H9 (cell line): ENCODE measurements around the gene GAL3ST3. TPM values are rescaled to one million over a fixed set of nuclear protein-coding genes. Genes with fewer than 3 reads are reported as not detected.

Experiments
- DNase-seq: peaks from one replicate; pipeline ENCODE4 v3.0.0-alpha.2; 2017
- H2AFZ ChIP-seq: one replicate; pipeline ENCODE4 v1.6.1; 2013; ENCODE audit warnings: mild to moderate bottlenecking, low read length, control low read depth, moderate library complexity
- H2AK5ac ChIP-seq: 2 replicates; pipeline ENCODE4 v1.6.1; 2013; ENCODE audit warnings: low read length, control low read depth, mixed read lengths; ENCODE audit not compliant: insufficient read length
- H2BK120ac ChIP-seq: one replicate; pipeline ENCODE4 v1.6.1; 2013; ENCODE audit warnings: low read depth, mild to moderate bottlenecking, low read length, control low read depth, inconsistent platforms; ENCODE audit not compliant: poor library complexity, severe bottlenecking
- H2BK12ac ChIP-seq: 2 replicates; pipeline ENCODE4 v1.6.1; 2013; ENCODE audit warnings: low read length, control low read depth, mixed read lengths, low read depth; ENCODE audit not compliant: insufficient read length
- H2BK15ac ChIP-seq: 2 replicates; pipeline ENCODE4 v1.6.1; 2013; ENCODE audit warnings: low read depth, low read length, control low read depth
- H2BK20ac ChIP-seq: one replicate; pipeline ENCODE4 v1.6.1; 2013; ENCODE audit warnings: low read depth, mild to moderate bottlenecking, low read length, control low read depth, inconsistent platforms; ENCODE audit not compliant: poor library complexity, severe bottlenecking
- H2BK5ac ChIP-seq: 2 replicates; pipeline ENCODE4 v1.6.1; 2013; ENCODE audit warnings: low read length, control low read depth, mixed read lengths; ENCODE audit not compliant: insufficient read length
- H3K14ac ChIP-seq: 2 replicates; pipeline ENCODE4 v1.6.1; 2013; ENCODE audit warnings: low read length, control low read depth; ENCODE audit not compliant: insufficient read depth
- H3K18ac ChIP-seq: 2 replicates; pipeline ENCODE4 v1.6.1; 2013; ENCODE audit warnings: low read depth, mild to moderate bottlenecking, mixed read lengths, low read length, control low read depth; ENCODE audit not compliant: insufficient read length
- H3K23ac ChIP-seq: 2 replicates; pipeline ENCODE4 v1.6.1; 2013; ENCODE audit warnings: low read length, control low read depth, mixed read lengths, low read depth; ENCODE audit not compliant: insufficient read length
- H3K23me2 ChIP-seq: 2 replicates; pipeline ENCODE4 v1.6.1; 2013; ENCODE audit warnings: low read depth, mild to moderate bottlenecking, mixed read lengths, low read length, control low read depth; ENCODE audit not compliant: insufficient read length, poor library complexity, severe bottlenecking
- H3K27ac ChIP-seq: 2 replicates; pipeline ENCODE4 v1.5.1; 2013; ENCODE audit warnings: low read length, control low read depth, mixed read lengths, low read depth; ENCODE audit not compliant: insufficient read length
- H3K27me3 ChIP-seq: 2 replicates; pipeline ENCODE4 v1.6.1; 2013; ENCODE audit warnings: low read length, control low read depth, inconsistent platforms; ENCODE audit not compliant: insufficient read depth
- H3K4ac ChIP-seq: 2 replicates; pipeline ENCODE4 v1.6.1; 2013; ENCODE audit warnings: low read depth, mild to moderate bottlenecking, control low read depth, inconsistent platforms, low read length, moderate library complexity
- H3K4me1 ChIP-seq: 2 replicates; pipeline ENCODE4 v1.6.1; 2013; ENCODE audit warnings: low read length, control low read depth, inconsistent platforms; ENCODE audit not compliant: insufficient read depth
- H3K4me2 ChIP-seq: 2 replicates; pipeline ENCODE4 v1.6.1; 2013; ENCODE audit warnings: low read length, control low read depth, mixed read lengths; ENCODE audit not compliant: insufficient read length, insufficient read depth
- H3K56ac ChIP-seq: 2 replicates; pipeline ENCODE4 v1.6.1; 2013; ENCODE audit warnings: low read depth, mild to moderate bottlenecking, mixed read lengths, low read length, control low read depth; ENCODE audit not compliant: insufficient read length
- H3K79me1 ChIP-seq: 2 replicates; pipeline ENCODE4 v1.6.1; 2013; ENCODE audit warnings: low read depth, mild to moderate bottlenecking, moderate library complexity, low read length, control low read depth, inconsistent platforms; ENCODE audit not compliant: insufficient read depth, poor library complexity, severe bottlenecking
- H3K79me2 ChIP-seq: 2 replicates; pipeline ENCODE4 v1.6.1; 2013; ENCODE audit warnings: low read length, control low read depth, inconsistent platforms; ENCODE audit not compliant: insufficient read depth
- H3K9ac ChIP-seq: 2 replicates; pipeline ENCODE4 v1.6.1; 2013; ENCODE audit warnings: low read length, control low read depth, mixed read lengths; ENCODE audit not compliant: insufficient read length; ENCODE audit errors: extremely low read depth
- H3K9me3 ChIP-seq: one replicate; pipeline ENCODE4 v1.6.1; 2013; ENCODE audit warnings: low read depth, low read length, inconsistent platforms; ENCODE audit not compliant: control insufficient read depth
- H3T11ph ChIP-seq: one replicate; pipeline ENCODE4 v1.6.1; 2013; ENCODE audit warnings: mild to moderate bottlenecking, low read length, control low read depth, inconsistent platforms
- H4K20me1 ChIP-seq: one replicate; pipeline ENCODE4 v1.6.1; 2013; ENCODE audit not compliant: control insufficient read depth, insufficient read length, insufficient read depth
- H4K5ac ChIP-seq: 2 replicates; pipeline ENCODE4 v1.6.1; 2013; ENCODE audit warnings: low read depth, mild to moderate bottlenecking, mixed read lengths, low read length, control low read depth; ENCODE audit not compliant: insufficient read length
- H4K8ac ChIP-seq: replicated peaks from 2 replicates; pipeline ENCODE4 v1.6.1; 2013; ENCODE audit warnings: low read length, control low read depth, mixed read lengths, low read depth; ENCODE audit not compliant: insufficient read length
- H4K91ac ChIP-seq: 2 replicates; pipeline ENCODE4 v1.6.1; 2013; ENCODE audit warnings: low read depth, mild to moderate bottlenecking, moderate library complexity, mixed read lengths, low read length, control low read depth; ENCODE audit not compliant: insufficient read length
- H3K27ac Mint-ChIP-seq, 3 experiments: 2 replicates in 2 of 3; 3 replicates in 1 of 3; pipeline ENCODE4 v1.8.0; 2020 to 2021; ENCODE audit warnings: mixed read lengths in 3 of 3, mild to moderate bottlenecking in 1 of 3, moderate library complexity in 1 of 3
- H3K27me3 Mint-ChIP-seq: 2 replicates; pipeline ENCODE4 v1.8.0; 2021; ENCODE audit warnings: low read depth, mild to moderate bottlenecking, moderate library complexity, mixed read lengths
- H3K36me3 Mint-ChIP-seq, 3 experiments: 2 replicates in 2 of 3; 3 replicates in 1 of 3; pipeline ENCODE4 v1.8.0; 2020 to 2021; ENCODE audit warnings: low read depth in 3 of 3, mixed read lengths in 3 of 3; ENCODE audit not compliant: insufficient read depth in 1 of 3
- H3K4me1 Mint-ChIP-seq, 2 experiments: 2 replicates each; pipeline ENCODE4 v1.8.0; 2020; ENCODE audit warnings: mixed read lengths in 2 of 2
- H3K4me3 Mint-ChIP-seq, 2 experiments: 2 replicates in 1 of 2; 3 replicates in 1 of 2; pipeline ENCODE4 v1.8.0; 2020 to 2021; ENCODE audit warnings: mild to moderate bottlenecking in 2 of 2, mixed read lengths in 2 of 2, moderate library complexity in 1 of 2
- H3K9me3 Mint-ChIP-seq, 2 experiments: 2 replicates in 1 of 2; 3 replicates in 1 of 2; pipeline ENCODE4 v1.8.0; 2020; ENCODE audit warnings: mild to moderate bottlenecking in 2 of 2, mixed read lengths in 2 of 2, moderate library complexity in 1 of 2
- CTCF ChIP-seq: fragments of 200-600 bp; sonication (generic); conservative IDR thresholded peaks from 3 replicates; pipeline ENCODE4 v1.8.0; 2021; ENCODE audit warnings: antibody characterized with exemption, mild to moderate bottlenecking
- WGBS: extraction: QIAGEN DNeasy Blood & Tissue Kit; methylation state at CpG from one replicate; pipeline ENCODE4 v1.1.7; 2013; ENCODE audit warnings: missing lambda C conversion rate, low lambda C conversion rate, mixed read lengths; ENCODE audit not compliant: insufficient read length; ENCODE audit errors: extremely low coverage; 5-methylcytosine and 5-hydroxymethylcytosine counted together
- total RNA-seq: library from RNA; stranded (reverse); gene quantifications from 2 replicates; pipeline ENCODE4 v1.2.1, GENCODE V29; 2021

Gene GAL3ST3
- total RNA-seq, 1 experiment from 2014 or later: 17.2 TPM

DNA sequence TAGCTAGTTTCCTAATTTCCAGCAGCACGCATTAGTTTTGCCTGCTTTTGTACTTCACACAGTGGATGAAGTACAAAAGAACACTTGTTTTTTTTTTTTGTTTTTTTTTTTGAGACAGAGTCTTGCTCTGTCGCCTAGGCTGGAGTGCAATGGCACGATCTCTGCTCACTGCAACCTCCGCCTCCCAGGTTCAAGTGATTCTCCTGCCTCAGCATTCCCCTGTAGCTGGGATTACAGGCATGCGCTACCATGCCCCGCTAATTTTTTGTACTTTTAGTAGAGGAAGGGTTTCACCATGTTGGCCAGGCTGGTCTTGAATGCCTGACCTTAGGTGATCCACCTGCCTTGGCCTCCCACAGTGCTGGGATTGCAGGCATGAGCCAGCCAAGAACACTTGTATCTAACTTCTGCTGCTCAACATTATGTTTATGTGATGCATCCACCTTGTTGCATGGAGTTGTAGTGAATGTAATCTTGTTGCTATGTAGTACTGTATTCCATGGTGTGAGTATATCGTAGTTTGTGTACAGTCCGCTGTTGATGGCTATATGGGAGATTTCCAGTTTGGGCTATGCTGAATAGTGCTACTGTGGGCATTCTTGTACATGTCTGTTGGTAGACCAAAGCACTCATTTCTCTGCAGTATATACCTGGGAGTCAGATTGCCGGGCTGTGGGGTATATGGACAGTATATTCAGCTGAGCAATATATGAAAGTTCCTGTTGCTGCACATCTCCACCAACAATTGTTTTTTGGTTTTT is 38.4 kb upstream of the GAL3ST3 start:
- no peak overlapping the region for H3K9ac ChIP-seq
- H2AK5ac ChIP-seq: no peak overlapping the region
- H3K9me3 Mint-ChIP-seq: no peaks in the 10 kb centered on the region
- no peak overlapping the region for H2BK20ac ChIP-seq
- no peak for DNase-seq
- H2BK12ac ChIP-seq: no peak overlapping the region
- H3K4me3 Mint-ChIP-seq: no peak overlapping the region
- H3K4me1 ChIP-seq: no peaks in the 10 kb centered on the region
- no peak overlapping the region for H2AFZ ChIP-seq
- H3K56ac ChIP-seq: no peak overlapping the region
- H3K23me2 ChIP-seq: no peaks in the 10 kb centered on the region
- no peaks in the 10 kb centered on the region for H3K79me2 ChIP-seq
- no peak overlapping the region for H3K4me2 ChIP-seq
- no peak overlapping the region for H3T11ph ChIP-seq
- H4K20me1 ChIP-seq: no peaks in the 10 kb centered on the region
- no peak overlapping the region for H4K8ac ChIP-seq
- H3K27ac Mint-ChIP-seq: no peak overlapping the region
- H3K14ac ChIP-seq: no peak overlapping the region
- no peak overlapping the region for H2BK120ac ChIP-seq
- no peak overlapping the region for H3K23ac ChIP-seq
- H3K27me3 ChIP-seq: no peaks in the 10 kb centered on the region
- no peaks in the 10 kb centered on the region; a peak in 1 of 4 replicates for H3K4me1 Mint-ChIP-seq
- no peaks in the 10 kb centered on the region for H3K27me3 Mint-ChIP-seq
- H3K9me3 ChIP-seq: no peaks in the 10 kb centered on the region
- TF ChIP-seq CTCF: no peak
- H3K18ac ChIP-seq: no peak overlapping the region
- no peak overlapping the region for H4K91ac ChIP-seq
- no peak overlapping the region for H4K5ac ChIP-seq
- no peak overlapping the region for H2BK5ac ChIP-seq
- no CpG with 5 or more reads among the region's 9 CpGs for WGBS
- H3K79me1 ChIP-seq: no peaks in the 10 kb centered on the region
- H3K36me3 Mint-ChIP-seq: no peaks in the 10 kb centered on the region
- no peak overlapping the region for H2BK15ac ChIP-seq
- H3K4ac ChIP-seq: no peak overlapping the region
- no peak overlapping the region for H3K27ac ChIP-seq
